Panc1 (cell line): Measurements from ENCODE around the gene ZBTB18. TPM values are rescaled to one million over a fixed set of nuclear protein-coding genes. Genes with fewer than 3 reads are reported as not detected.

Experiments used
- ATAC-seq: fragments of 200-7000 bp; cut with Tn5 transposase; 2 replicates; pipeline ENCODE4 v1.9.1; 2020; ENCODE audit warnings: mild to moderate bottlenecking, moderate library complexity
- BruUV-seq: library from RNA; stranded (reverse); fragments of 400-500 nt; replicated peaks from 2 replicates; lab custom pipeline; 2021; lab: Mats Ljungman, UMichigan
- CTCF ChIA-PET: fragments of 300-600 bp; sonication (Branson Sonifier 250); formaldehyde crosslinking; loops from one replicate; lab custom pipeline; 2022; ENCODE audit warnings: antibody characterized with exemption; lab: Charles Lee
- POLR2A ChIA-PET: fragments of 300-600 bp; sonication (Branson Sonifier 250); formaldehyde crosslinking; loops from one replicate; lab custom pipeline; 2022; ENCODE audit warnings: antibody characterized with exemption; lab: Charles Lee
- DNase-seq: peaks from one replicate; pipeline ENCODE4 v3.0.0-alpha.2; 2010; ENCODE audit warnings: low read depth, low spot score
- H3K27ac ChIP-seq: 2 replicates; pipeline ENCODE4 v1.5.1; 2011; ENCODE audit warnings: mild to moderate bottlenecking, low read length, inconsistent platforms
- H3K27me3 ChIP-seq: fragments of 200-500 bp; sonication (Bioruptor generic); 2 replicates; pipeline ENCODE4 v1.6.0; 2014; ENCODE audit warnings: low read length, inconsistent platforms; ENCODE audit not compliant: control insufficient read depth, insufficient read depth
- H3K36me3 ChIP-seq: fragments of 200-500 bp; sonication (Bioruptor generic); 2 replicates; pipeline ENCODE4 v1.5.1; 2014; ENCODE audit warnings: inconsistent platforms, mild to moderate bottlenecking, low read length, moderate library complexity; ENCODE audit not compliant: control insufficient read depth, insufficient read depth
- H3K4me1 ChIP-seq: 2 replicates; pipeline ENCODE4 v1.5.1; 2011; ENCODE audit warnings: inconsistent platforms, mild to moderate bottlenecking, low read length, moderate library complexity; ENCODE audit not compliant: control insufficient read depth, insufficient read depth
- H3K4me3 ChIP-seq, 2 experiments: 2 replicates each; pipeline ENCODE4 v1.5.1; 2011 to 2012; ENCODE audit warnings: low read depth in 2 of 2, low read length in 2 of 2, mild to moderate bottlenecking in 2 of 2, inconsistent platforms in 1 of 2, moderate library complexity in 1 of 2
- H3K9me3 ChIP-seq: fragments of 200-500 bp; sonication (Bioruptor generic); 2 replicates; pipeline ENCODE4 v1.5.1; 2014; ENCODE audit warnings: low read depth, mild to moderate bottlenecking, inconsistent platforms, low read length, moderate library complexity; ENCODE audit not compliant: control insufficient read depth, insufficient read depth
- POLR2AphosphoS5 ChIP-seq: IDR thresholded peaks from 2 replicates; pipeline ENCODE4 v1.6.1; 2012; ENCODE audit warnings: mild to moderate bottlenecking, low read depth, low read length, moderate library complexity
- REST ChIP-seq, 2 experiments: IDR thresholded peaks; 2 replicates each; pipeline ENCODE4 v1.6.1; 2011 to 2012; ENCODE audit warnings: low read depth in 2 of 2, control low read depth in 1 of 2, low read length in 1 of 2, mild to moderate bottlenecking in 1 of 2, moderate library complexity in 1 of 2; ENCODE audit not compliant: insufficient read depth in 1 of 2
- SIN3A ChIP-seq: IDR thresholded peaks from 2 replicates; pipeline ENCODE4 v1.6.1; 2012; ENCODE audit warnings: low read depth, mild to moderate bottlenecking, low read length, moderate library complexity, borderline replicate concordance; ENCODE audit not compliant: insufficient read depth
- TCF7L2 ChIP-seq: IDR thresholded peaks from 2 replicates; pipeline ENCODE4 v1.6.1; 2011; ENCODE audit warnings: mild to moderate bottlenecking, low read depth, low read length, inconsistent platforms
- in situ Hi-C: cut with HindIII; loops from 2 replicates; pipeline ENCODE4 v1.10.0; 2016; ENCODE audit warnings: low sequenced_read_pairs, low pct_unique_long_range_greater_than_20kb
- intact Hi-C: fragments of 100-400 bp; cut with micrococcal nuclease; formaldehyde crosslinking; loops from one replicate; pipeline ENCODE4 v1.10.0; 2022; ENCODE audit not compliant: unreplicated experiment
- total RNA-seq: library from RNA; stranded (reverse); gene quantifications from one replicate; pipeline ENCODE4 v1.2.1, GENCODE V29; 2021; ENCODE audit not compliant: unreplicated experiment
- TF ChIP-seq, protein P1 (sequence below): fragments of 450-650 bp; IDR thresholded peaks from 2 replicates; pipeline ENCODE4 v1.5.1; 2017; ENCODE audit warnings: mild to moderate bottlenecking

Gene ZBTB18
- total RNA-seq, 1 experiment from 2014 or later, result 9.9 TPM

GRCh38 chr1:244060686-244061085, 9.6 kb downstream of the ZBTB18 start:
- POLR2A ChIA-PET, result no interaction called here
- no peak overlapping the region for H3K27ac ChIP-seq
- H3K4me1 ChIP-seq, result 0 out of 2 replicates have a peak, but pooled peaks cover 2% of the 10 kb centered on the region
- in situ Hi-C loops (no loop called here), intact Hi-C loops (no loop called here)
- CTCF ChIA-PET, result no interaction called here
- H3K9me3 ChIP-seq, result no peaks in the 10 kb centered on the region
- DNase-seq (no peak), ATAC-seq (no peak)
- no TSS peak for BruUV-seq
- H3K4me3 ChIP-seq, result no peak overlapping the region
- no peaks in the 10 kb centered on the region; the same call in 1 of the 2 replicates for H3K27me3 ChIP-seq
- H3K36me3 ChIP-seq, result no peaks in the 10 kb centered on the region
- TF ChIP-seq TCF7L2 (no peak), POLR2AphosphoS5 (no peak), SIN3A (no peak), REST (IDR thresholded peaks at IDR 0.05; ENCODE audit: insufficient read depth in 1 of 2, low read depth in 2 of 2, low read length in 1 of 2) (no peak)
- TF ChIP-seq, protein P1, sequence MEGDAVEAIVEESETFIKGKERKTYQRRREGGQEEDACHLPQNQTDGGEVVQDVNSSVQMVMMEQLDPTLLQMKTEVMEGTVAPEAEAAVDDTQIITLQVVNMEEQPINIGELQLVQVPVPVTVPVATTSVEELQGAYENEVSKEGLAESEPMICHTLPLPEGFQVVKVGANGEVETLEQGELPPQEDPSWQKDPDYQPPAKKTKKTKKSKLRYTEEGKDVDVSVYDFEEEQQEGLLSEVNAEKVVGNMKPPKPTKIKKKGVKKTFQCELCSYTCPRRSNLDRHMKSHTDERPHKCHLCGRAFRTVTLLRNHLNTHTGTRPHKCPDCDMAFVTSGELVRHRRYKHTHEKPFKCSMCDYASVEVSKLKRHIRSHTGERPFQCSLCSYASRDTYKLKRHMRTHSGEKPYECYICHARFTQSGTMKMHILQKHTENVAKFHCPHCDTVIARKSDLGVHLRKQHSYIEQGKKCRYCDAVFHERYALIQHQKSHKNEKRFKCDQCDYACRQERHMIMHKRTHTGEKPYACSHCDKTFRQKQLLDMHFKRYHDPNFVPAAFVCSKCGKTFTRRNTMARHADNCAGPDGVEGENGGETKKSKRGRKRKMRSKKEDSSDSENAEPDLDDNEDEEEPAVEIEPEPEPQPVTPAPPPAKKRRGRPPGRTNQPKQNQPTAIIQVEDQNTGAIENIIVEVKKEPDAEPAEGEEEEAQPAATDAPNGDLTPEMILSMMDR, result no peak

GRCh38 chr1:244062156-244062725, 11.2 kb downstream of the ZBTB18 start:
- in situ Hi-C loops, result no loop called here
- TF ChIP-seq TCF7L2 (no peak), REST (IDR thresholded peaks at IDR 0.05; ENCODE audit: insufficient read depth in 1 of 2, low read depth in 2 of 2, low read length in 1 of 2) (no peak), POLR2AphosphoS5 (no peak), SIN3A (no peak)
- TF ChIP-seq, protein P1, result no peak
- intact Hi-C loops, result no loop called here

More at GRCh38 chr1:244062156-244062725, 11.2 kb downstream of the ZBTB18 start:
- BruUV-seq, result no TSS peak
- ChIA-PET POLR2A (no interaction called here), CTCF (no interaction called here)
- H3K9me3 ChIP-seq, result no peaks in the 10 kb centered on the region
- no peaks in the 10 kb centered on the region; the same call in 1 of the 2 replicates for H3K27me3 ChIP-seq
- no peak overlapping the region for H3K27ac ChIP-seq
- ATAC-seq (no peak), DNase-seq (no peak)
- H3K36me3 ChIP-seq, result no peaks in the 10 kb centered on the region
- H3K4me1 ChIP-seq, result 0 out of 2 replicates have a peak, but pooled peaks cover 2% of the 10 kb centered on the region
- no peak overlapping the region for H3K4me3 ChIP-seq
